ACHN (cell line): ENCODE measurements around the gene TMC4.
"Not testable (repeated sequence)": the region's sequence is repeated elsewhere in the genome, so short reads cannot be mapped to it uniquely, and the experiment has no call there.

Source experiments
- DNase-seq: peaks from one replicate; pipeline ENCODE4 v3.0.0-alpha.2; 2015
- in situ Hi-C: cut with HindIII; loops from 2 replicates; pipeline ENCODE4 v1.10.0; 2017; ENCODE audit warnings: low sequenced_read_pairs, low pct_ligation_motif_present, low pct_unique_long_range_greater_than_20kb

The TMC4 gene

DNA sequence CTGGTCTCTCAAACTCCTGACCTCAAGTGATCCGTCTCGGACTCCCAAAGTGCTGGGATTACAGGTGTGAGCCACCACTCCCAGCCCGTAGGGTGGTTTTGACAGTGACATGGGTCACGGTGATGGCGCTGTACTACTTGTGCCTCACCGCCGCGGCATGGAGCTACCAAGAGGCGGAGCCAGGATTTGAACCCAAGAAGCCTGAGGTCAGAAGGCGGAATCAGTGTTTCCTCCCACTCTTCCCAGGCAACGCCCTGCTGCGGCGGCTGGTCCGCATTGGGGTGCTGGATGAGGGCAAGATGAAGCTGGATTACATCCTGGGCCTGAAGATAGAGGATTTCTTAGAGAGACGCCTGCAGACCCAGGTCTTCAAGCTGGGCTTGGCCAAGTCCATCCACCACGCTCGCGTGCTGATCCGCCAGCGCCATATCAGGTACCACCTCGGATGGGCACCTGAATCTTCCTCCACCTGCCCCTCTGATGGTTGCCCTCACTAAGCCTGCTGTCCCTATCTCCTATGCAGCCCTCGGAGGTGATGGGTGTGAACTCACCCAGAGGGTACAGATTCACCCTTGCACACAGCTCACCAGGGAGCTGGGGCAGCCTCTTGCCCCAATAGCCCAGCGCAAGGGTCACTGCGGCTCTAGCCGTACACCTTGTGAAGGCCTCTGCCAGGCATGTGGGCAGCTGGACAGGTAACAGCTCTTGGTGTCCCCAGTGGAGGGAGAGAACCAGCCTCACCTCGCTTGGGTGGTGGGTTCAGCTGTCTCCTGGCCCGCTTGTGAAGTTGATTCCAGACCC lies 33.3 kb upstream of the TMC4 start:
- in situ Hi-C loops, result no loop called here
- no peak for DNase-seq

DNA sequence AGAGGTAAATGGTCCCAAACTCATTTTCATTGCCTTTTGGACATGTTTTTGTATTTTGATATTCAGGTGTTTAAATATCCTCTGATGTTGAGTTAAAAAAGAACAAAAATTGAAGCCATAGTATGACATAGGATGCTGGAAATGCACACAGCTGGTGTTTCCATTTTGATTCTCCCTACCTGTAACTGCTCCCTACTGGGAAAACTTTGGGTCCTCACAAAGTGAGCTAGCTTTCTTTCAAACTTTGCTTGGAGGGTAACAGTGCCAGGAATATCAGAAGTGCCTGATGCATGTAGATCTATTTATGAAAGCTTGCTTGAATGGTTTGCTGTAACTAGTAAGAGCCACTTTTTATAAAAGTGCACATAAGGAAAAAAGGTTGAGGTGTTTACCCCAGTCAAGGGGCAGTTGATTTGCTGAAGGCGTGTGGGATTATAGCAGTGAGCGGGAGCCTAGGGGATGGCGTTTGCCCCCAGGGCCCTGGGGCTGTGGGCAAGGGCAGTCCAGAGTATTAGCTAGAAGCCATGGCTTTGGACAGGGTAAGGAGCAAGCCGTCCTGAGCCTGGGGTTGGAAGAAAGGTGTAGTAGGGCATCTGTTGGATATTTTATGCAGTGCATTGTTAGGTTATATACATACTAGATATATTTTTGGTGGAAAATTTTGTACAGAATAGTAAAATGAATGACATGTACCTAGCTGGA lies 32.0 kb upstream of the TMC4 start:
- DNase-seq, result no peak
- in situ Hi-C loops, result no loop called here

DNA sequence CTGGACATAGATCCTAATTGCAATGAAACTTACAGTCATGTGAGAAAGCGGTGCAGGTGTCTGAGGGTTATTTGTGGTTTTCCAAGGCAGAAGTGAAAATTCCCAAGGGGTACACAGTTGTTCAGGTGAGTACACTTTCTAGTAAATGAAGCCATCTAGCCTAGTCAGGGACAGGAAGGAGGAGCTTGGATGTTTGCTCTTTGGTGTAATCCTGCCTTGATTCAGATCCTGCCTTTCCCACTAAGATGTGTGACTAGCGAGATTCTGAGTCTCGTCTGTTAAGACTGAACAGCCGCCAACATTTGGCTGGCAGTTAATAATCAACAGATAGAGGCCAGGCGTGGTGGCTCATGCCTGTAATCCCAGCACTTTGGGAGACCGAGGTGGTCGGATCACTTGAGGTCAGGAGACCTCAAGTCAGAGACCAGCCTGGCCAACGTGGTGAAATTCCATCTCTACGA lies 30.2 kb upstream of the TMC4 start:
- in situ Hi-C loops, result no loop called here
- peak; percentile 76 for DNase-seq

DNA sequence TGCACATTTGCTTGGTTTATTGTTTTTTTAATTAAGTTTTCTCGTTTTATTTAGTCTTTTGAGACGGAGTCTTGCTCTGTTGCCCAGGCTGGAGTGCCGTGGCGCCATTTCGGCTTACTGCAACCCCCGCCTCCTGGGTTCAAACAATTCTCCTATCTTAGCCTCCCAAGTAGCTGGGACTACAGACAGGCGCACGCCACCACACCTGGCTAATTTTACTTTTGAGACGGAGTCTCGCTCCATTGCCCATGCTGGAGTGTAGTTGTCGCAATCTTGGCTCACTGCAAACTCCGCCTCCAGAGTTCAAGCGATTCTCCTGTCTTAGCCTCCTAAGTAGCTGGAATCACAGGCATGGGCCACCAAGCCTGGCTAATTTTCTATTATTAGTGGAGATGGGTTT lies 29.0 kb upstream of the TMC4 start:
- in situ Hi-C loops, result no loop called here
- no peak for DNase-seq

DNA sequence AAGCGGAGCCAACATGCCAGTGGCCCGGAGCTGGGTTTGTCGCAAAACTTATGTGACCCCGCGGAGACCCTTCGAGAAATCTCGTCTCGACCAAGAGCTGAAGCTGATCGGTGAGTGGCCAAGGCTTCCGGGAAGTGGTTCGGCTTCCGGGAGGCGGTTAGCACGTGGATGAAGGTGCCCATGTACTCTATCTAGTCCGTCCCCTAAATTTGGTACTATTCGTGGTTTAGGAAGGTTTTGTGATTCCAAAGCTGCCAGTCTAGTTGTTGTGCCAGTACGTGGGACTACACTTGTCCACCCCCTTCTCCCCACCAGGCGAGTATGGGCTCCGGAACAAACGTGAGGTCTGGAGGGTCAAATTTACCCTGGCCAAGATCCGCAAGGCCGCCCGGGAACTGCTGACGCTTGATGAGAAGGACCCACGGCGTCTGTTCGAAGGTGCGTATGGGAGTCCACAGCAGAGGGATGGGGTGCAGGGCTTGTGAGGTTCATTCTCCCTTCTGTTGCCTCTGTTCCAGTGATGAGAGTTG lies 28.3 kb upstream of the TMC4 start:
- DNase-seq, result no peak
- in situ Hi-C loops, result no loop called here

DNA sequence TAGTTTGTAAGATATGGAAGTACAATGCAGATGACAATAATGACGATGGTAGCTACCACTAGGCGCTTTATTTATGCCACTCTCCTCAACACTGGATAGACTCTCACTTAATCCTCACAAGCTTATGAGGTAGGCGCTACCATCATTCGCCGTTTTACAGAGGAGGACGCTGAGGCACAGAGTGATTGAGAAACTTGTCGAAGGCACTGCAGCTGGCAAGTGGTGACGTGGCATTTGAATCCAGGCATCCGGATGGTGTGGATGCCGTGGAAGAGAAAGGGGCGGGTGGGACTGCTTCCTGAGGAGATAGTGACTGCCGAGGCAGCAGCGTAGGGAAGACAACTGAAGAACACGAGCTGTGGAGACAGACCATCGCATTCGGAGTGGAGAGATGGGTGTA lies 26.4 kb upstream of the TMC4 start:
- no peak for DNase-seq
- in situ Hi-C loops, result no loop called here

DNA sequence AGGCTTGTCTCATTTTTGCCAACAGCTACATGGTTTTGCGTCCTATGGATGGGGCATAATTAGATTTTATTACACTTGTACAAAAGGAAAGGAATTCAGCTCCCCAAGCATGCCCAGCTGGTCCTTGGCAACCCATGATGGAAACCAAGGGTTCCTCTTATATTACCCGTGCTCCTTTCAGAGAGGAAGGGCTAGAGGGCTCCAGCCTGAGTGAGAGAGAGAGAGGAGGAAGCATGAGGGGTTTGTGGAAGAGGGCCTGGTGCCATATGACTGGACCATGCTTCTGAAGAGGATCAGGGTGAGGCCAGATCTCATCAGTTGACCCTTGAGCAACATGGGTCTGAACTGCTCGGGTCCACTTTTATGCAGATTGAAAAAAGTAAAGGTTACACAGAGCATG lies 24.2 kb upstream of the TMC4 start:
- DNase-seq, result no peak
- in situ Hi-C loops, result no loop called here

DNA sequence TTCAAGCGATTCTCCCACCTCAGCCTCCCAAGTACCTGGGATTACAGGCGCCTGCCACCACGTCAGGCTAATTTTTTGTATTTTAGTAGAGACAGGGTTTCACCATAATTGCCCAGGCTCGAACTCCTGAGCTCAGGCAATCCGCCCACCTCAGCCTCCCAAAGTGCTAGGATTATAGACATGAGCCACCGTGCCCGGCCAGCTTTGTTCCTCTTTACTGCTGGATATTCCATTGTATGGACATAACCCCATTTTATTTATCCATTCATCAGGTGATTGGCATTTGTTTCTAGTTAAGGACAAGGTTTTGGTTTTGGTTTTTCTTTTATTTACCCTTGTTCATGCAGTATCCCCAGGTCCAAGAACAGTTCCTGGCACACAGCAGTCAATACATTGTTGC lies 23.6 kb upstream of the TMC4 start:
- in situ Hi-C loops, result no loop called here
- no peak for DNase-seq

DNA sequence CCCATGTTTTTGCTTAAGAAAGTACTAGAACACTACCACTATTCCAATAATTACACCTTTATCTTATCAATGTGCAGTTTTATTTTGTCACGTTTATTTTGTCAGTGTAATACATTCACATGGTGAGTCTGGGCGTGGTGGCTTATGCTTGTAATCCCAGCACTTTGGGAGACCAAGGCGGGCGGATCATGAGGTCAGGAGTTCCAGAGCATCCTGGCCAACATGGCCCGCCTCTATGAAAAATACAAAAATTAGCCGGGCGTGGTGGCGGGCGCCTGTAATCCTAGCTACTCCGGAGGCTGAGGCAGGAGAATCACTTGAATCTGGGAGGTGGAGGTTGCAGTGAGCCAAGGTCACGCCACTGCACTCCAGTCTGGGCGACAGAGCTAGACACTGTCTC lies 21.5 kb upstream of the TMC4 start:
- in situ Hi-C loops, DNase-seq: not testable (repeated sequence)

DNA sequence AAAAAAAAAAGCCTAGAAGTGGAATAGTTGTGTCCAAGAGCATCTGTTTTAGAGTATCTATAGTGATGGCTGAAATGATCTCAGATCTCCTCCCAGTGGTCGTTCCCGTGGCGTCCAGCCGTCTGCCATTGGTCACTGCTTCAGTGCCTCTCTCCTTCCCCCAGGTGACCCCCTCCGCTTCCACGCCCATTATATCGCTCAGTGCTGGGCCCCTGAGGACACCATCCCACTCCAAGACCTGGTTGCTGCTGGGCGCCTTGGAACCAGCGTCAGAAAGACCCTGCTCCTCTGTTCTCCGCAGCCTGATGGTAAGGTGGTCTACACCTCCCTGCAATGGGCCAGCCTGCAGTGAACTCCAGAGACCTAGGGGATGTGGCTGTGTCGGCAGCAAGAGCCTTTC lies 20.1 kb upstream of the TMC4 start:
- in situ Hi-C loops, result no loop called here
- DNase-seq, result no peak

DNA sequence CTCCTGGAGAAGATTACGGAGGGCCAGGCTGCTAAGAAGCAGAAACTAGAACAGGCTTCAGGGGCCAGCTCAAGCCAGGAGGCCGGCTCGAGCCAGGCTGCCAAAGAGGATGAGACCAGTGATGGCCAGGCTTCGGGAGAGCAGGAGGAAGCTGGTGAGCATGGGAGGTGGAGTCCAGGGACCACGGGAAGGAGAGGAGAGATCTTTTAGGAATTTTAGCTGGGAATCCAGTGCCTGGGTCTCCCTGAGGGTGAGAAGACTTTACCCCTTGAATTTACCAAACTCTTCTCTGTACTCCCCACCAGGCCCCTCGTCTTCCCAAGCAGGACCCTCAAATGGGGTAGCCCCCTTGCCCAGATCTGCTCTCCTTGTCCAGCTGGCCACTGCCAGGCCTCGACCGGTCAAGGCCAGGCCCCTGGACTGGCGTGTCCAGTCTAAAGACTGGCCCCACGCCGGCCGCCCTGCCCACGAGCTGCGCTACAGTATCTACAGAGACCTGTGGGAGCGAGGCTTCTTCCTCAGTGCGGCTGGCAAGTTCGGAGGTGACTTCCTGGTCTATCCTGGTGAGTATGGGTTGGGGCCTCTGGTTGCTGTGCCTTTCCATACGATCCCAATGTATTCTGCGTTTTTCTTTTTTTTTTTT lies 19.0 kb upstream of the TMC4 start:
- in situ Hi-C loops, result no loop called here
- no peak for DNase-seq

DNA sequence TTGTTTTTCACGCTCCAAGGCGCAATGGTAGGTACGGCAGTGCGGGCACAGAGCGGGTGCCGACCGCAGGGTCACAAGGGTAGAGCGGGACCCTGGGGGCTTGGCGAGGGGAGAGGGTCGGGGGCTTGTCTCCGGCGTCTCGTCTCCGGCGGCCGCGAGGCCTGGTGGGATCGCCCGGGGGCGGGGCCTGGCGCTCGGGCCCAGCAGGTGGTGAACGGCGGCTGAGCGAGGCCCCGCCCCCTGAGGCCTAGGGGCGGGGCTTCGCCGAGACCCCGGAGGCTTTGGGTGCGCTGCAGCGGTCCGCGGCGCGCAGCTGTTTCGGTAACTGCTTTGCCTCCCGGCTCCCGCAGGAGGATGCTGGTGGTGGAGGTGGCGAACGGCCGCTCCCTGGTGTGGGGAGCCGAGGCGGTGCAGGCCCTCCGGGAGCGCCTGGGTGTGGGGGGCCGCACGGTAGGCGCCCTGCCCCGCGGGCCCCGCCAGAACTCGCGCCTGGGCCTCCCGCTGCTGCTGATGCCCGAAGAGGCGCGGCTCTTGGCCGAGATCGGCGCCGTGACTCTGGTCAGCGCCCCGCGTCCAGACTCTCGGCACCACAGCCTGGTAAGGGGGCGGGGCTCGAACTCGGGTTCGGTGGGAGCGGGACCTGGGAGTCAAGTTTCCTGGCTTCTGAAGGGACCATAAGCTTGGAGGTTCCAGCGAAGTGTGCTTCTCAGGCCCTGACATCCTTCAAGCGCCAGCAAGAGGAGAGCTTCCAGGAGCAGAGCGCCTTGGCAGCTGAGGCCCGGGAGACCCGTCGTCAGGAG lies 18.3 kb upstream of the TMC4 start, which contains the start of gene TSEN34:
TSS of gene TSEN34 (plus strand) at position 298 of the 800 bp plus-strand sequence. CDS start at position 355, 57 bp downstream.
- in situ Hi-C loops, result no loop called here
- DNase-seq, result peak; percentile 78

DNA sequence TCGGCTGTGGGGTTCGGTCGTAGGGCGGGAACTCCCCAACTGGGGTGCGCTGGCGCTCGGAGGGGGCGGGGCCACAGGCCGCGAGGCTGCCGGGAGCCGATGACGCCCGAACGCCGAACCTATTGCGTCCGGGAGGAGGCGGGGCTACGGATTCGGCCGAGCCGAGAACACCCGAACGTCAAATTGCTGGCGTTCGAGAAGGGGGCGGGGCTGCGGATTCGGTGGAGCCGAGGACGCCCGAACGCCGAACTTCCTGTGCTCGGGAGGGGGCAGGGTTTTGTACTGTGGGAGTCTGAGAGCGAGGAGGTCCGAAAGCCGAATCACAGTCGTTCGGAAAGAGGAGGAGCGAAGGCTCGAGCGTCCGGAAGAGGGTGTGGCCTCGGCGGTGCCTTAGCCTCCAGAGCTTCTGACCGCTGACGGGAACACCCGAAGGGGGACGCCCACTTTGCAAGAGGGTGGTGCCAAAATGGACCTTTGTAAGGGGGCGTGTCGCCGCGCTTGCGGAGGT lies 17.6 kb upstream of the TMC4 start:
- DNase-seq, result peak; percentile 96
- in situ Hi-C loops, result no loop called here

DNA sequence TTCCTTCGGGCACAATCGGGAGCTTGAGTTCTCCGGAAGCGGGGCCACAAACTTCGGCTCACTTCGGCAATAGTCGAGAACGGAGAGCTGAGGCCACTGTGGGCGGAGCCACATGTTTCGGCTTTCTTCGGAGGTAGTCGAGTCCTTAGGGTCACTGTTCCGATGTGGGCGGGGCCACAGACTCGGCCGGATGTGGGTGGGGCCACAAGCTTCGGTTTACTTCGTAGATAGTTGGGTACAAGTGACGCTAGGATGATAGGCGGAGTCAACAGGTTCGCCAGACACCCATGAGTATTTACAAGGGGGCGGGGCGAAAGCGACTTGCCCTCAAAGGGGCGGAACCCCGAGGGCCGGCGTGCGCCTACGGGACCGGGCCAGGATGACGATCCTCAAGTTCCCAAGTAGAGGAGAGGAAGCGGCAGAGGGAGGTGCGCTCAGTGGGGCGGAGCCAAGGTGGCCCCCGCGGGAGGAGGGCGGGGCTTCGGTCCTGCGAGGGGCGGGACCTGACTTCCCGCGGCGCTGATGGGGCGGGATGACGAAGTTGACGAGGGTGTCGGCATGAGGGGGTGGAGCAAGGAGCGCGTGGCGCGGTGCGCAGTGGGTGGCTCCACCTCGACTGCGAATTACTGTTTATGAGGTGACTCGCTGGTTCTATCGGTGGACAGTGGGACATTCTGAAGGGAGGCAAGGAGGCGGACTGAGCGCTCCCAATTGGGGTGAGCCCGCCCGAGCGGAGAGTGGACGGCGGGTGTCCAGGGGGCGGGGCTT lies 17.0 kb upstream of the TMC4 start:
- DNase-seq, result peak; percentile 99
- in situ Hi-C loops, result no loop called here

DNA sequence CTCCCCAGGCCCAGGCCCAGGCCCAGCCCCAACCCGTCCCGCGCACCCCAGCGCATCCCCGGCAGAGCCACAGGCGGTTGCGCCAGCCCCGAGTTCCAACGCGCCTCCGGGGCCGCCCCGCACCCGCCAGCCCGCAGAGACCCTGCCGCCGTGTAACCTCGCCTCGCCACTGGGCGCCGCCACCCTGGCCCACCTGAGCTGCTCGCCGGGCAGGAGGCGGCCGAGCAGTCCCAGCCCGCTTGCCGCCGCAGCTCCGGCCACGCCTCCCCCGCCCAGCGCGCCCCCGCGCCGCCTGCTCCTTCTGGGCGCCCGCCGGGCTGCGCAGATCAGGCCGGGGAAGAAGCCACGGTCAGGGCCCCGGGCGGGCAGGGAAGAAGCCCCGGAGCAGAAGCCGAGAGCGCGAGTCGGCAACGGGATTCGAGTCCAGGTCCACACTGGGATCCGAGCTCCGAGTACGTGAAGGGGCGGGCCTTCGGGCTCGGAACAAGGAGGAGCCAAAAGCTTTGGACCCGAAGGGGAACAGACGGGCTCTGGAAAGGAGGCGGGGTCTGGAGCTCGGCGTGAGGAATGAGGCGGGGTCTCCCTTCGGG lies 16.3 kb upstream of the TMC4 start, which contains the start of gene MBOAT7:
TSS of gene MBOAT7 (minus strand) at position 436 of the 590 bp plus-strand sequence. CDS start 1,072 bp downstream, outside the sequence.
- in situ Hi-C loops, result no loop called here
- DNase-seq, result no peak

DNA sequence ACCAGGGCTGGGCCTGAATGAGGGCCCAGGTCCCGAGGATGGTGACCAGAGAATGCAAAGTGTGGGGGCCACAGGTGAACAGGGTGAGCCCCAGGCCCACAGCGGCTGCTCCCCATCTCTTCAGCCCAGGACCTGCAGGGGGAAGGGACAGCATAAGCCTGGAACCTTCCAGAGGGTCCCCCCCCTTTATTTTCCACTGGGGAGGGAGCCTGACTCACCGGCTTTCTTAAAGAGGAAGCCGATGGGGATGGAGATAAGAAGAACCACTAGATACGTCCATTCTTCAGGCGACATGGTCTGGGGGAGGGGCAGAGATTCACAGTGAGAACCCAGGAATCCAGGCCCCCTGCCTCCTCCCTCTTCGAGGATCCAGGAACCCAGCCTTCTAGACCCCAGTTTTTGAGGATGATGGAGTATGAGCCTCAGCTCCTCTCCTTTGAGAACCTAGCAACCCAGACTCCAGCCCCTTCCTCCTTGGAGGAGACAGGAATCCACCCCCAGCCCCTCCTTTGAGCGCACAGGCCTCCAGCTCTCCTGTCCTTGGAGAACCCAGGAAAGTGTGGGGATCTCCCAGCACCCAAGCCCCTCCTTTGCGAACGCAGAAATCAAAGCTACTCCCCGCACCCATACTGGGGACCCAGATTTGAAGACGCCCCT lies 15.4 kb upstream of the TMC4 start:
- in situ Hi-C loops, result no loop called here
- no peak for DNase-seq

DNA sequence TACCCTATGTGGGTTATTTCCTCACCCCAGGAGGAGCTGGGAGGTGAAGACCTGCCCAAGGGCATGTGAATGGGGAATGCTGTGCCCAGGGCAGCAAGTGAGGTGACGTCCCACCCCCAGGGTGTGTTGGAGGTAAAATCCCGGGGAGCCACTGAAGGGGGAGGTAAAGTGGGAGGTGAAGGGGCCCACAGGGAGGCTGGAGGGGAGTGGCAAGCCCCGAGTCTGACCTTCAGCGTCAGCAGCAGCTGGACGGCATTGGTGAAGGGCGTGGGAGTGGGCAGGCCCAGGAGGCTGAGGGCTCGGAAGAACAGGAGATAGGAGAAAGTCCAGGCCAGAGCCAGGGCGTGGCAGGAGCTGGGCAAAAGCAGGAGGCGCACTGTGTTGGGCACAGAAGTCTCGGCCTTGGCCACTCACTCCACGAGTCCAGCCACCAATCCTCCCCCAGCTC lies 14.0 kb upstream of the TMC4 start:
- DNase-seq, result no peak
- in situ Hi-C loops, result no loop called here
